ENCODE measurements around the gene PHKB. TPM values are rescaled to one million over a fixed set of nuclear protein-coding genes. Genes with fewer than 3 reads are reported as not detected.

Gene PHKB
- total and polyA plus RNA-seq, 2 of the 8 experiments (the other 6 are each of a cell fraction or from before 2014, with no cell fraction given), result 18.6 to 38.3 TPM

DNA sequence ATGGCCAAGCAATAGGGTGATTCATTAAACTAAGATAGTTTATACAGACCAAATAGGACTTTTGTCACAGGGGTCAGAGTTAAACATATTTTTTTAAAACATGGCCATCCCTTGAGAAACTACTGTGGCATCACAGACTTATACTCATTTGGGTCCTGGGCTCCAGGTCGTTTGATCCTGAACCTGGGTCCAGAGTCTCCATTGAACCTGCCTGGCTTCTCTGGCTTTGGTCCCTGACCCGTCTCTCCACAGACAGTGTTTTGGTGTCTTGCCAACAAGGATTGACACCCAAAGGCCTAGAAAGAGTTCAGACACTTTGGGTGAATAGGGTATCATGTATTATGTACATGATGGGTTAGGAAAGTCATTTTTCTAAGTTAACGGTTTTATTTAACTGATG is 236.7 kb downstream of the PHKB start:
- Histone ChIP-seq H4K5ac (ENCODE audit: insufficient read length, low read depth, low read length) (no peak overlapping the region), H3K79me1 (ENCODE audit: low read depth, low read length) (no peaks in the 10 kb centered on the region), H3K4me3 (ENCODE audit: extremely low read depth in 1 of 4, insufficient read depth in 2 of 4, low read depth in 3 of 4, low read length in 4 of 4) (no peak overlapping the region), H3K27ac (ENCODE audit: low read depth, low read length) (no peak overlapping the region), H2BK120ac (replicated peaks; ENCODE audit: low read depth, low read length) (no peak overlapping the region), H3K4me1 (replicated peaks in 1 of 4; ENCODE audit: control insufficient read depth in 3 of 4, insufficient read depth in 4 of 4, low read length in 3 of 4) (peaks cover 2 to 10% (median 5%) of the 10 kb centered on the region in 4 experiments; a peak in 5 of 7 replicates), H3K4me2 (ENCODE audit: insufficient read depth in 1 of 2, low read depth in 2 of 2, low read length in 2 of 2) (no peak overlapping the region), H2BK12ac (ENCODE audit: low read depth, low read length) (no peak overlapping the region), H3K79me2 (ENCODE audit: control insufficient read depth in 1 of 2, insufficient read depth in 2 of 2, low read length in 2 of 2) (no peaks in the 10 kb centered on the region), H3K9me3 (ENCODE audit: insufficient read depth in 2 of 2, low read depth in 1 of 2, low read length in 1 of 2) (no peaks in the 10 kb centered on the region), H2AFZ (ENCODE audit: low read length) (no peak overlapping the region), H3K27me3 (replicated peaks in 1 of 4; ENCODE audit: control insufficient read depth in 3 of 4, extremely low read depth in 1 of 4, insufficient read depth in 3 of 4, low read length in 3 of 4) (no peaks in the 10 kb centered on the region), H4K20me1 (replicated peaks in 1 of 2; ENCODE audit: control insufficient read depth in 1 of 2, insufficient read depth in 2 of 2, low read length in 2 of 2) (no peaks in the 10 kb centered on the region), H3K23ac (ENCODE audit: insufficient read length) (no peak overlapping the region), H2BK15ac (ENCODE audit: low read length) (no peak overlapping the region), H2BK20ac (ENCODE audit: low read length) (no peak overlapping the region), H2AK5ac (ENCODE audit: low read depth, low read length) (no peak overlapping the region), H3K23me2 (ENCODE audit: low read depth, low read length) (no peaks in the 10 kb centered on the region), H4K91ac (replicated peaks; ENCODE audit: insufficient read length, low read length) (no peak overlapping the region), H2BK5ac (ENCODE audit: low read depth, low read length) (no peak overlapping the region), H3K36me3 (ENCODE audit: control insufficient read depth in 2 of 4, insufficient read depth in 4 of 4, low read length in 3 of 4) (peaks cover 0 to 3% (median 0%) of the 10 kb centered on the region in 4 experiments; a peak in 2 of 8 replicates), H3K9ac (replicated peaks in 1 of 4; ENCODE audit: extremely low read depth in 1 of 4, low read depth in 3 of 4, low read length in 3 of 4) (no peak overlapping the region), H3K18ac (ENCODE audit: extremely low read depth, low read length) (no peak overlapping the region), H3K4ac (replicated peaks; ENCODE audit: insufficient read length, low read depth, low read length) (no peak overlapping the region), H3K56ac (replicated peaks; ENCODE audit: insufficient read length, low read depth, low read length) (no peak overlapping the region), H4K8ac (ENCODE audit: extremely low read depth, insufficient read depth, low read length) (no peak overlapping the region), H3K14ac (ENCODE audit: insufficient read length) (no peak overlapping the region)
- DNase-seq (ENCODE audit: low read depth in 1 of 2, low spot score in 2 of 2) (no peak), FAIRE-seq (no peak)
- WGBS, 2 experiments (ENCODE audit: extremely low coverage in 1 of 2, insufficient coverage in 1 of 2, insufficient read length in 1 of 2, insufficient replicate concordance in 2 of 2, low coverage in 1 of 2, low lambda C conversion rate in 2 of 2, missing lambda C conversion rate in 1 of 2), result 83% methylated on average over 3 of the region's 3 CpGs; no CpG with 5 or more reads in 1 of the 2 experiments
- POLR2A ChIA-PET (ENCODE audit: partially characterized antibody), result no interaction called here
- CTCF ChIA-PET (ENCODE audit: partially characterized antibody), result interaction anchor here (0.7 kb wide), 1 partner anchor 13 kb away, joined by 3 read pairs; no protein-coding TSS in a partner anchor
- TF ChIP-seq HDAC2 (IDR thresholded peaks at IDR 0.05; ENCODE audit: borderline replicate concordance in 1 of 2, low read depth in 2 of 2, low read length in 2 of 2) (no peak), YY1 (IDR thresholded peaks at IDR 0.05; ENCODE audit: low read depth, low read length) (no peak), EP300 (IDR thresholded peaks at IDR 0.05; ENCODE audit: borderline replicate concordance in 1 of 2, low read depth in 2 of 2, low read length in 2 of 2) (no peak), NANOG (IDR thresholded peaks at IDR 0.05; ENCODE audit: insufficient read depth, low read depth, low read length, poor library complexity, severe bottlenecking) (no peak), SP1 (IDR thresholded peaks at IDR 0.05; ENCODE audit: low read depth, low read length) (no peak), CTBP2 (IDR thresholded peaks at IDR 0.05; ENCODE audit: borderline replicate concordance, insufficient read depth, insufficient read length, low read length) (no peak), GTF2F1 (IDR thresholded peaks at IDR 0.05; ENCODE audit: borderline replicate concordance, low read depth, low read length) (no peak), TEAD4 (IDR thresholded peaks at IDR 0.05; ENCODE audit: low read depth, low read length) (no peak), SUZ12 (IDR thresholded peaks at IDR 0.05; ENCODE audit: low read length) (no peak), GABPA (IDR thresholded peaks at IDR 0.05; ENCODE audit: borderline replicate concordance, insufficient read depth, low read length) (no peak)
- TF ChIP-seq, protein P1, sequence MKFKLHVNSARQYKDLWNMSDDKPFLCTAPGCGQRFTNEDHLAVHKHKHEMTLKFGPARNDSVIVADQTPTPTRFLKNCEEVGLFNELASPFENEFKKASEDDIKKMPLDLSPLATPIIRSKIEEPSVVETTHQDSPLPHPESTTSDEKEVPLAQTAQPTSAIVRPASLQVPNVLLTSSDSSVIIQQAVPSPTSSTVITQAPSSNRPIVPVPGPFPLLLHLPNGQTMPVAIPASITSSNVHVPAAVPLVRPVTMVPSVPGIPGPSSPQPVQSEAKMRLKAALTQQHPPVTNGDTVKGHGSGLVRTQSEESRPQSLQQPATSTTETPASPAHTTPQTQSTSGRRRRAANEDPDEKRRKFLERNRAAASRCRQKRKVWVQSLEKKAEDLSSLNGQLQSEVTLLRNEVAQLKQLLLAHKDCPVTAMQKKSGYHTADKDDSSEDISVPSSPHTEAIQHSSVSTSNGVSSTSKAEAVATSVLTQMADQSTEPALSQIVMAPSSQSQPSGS (IDR thresholded peaks at IDR 0.05; ENCODE audit: low read length), result no peak

Data from H1 (cell line).